ENCODE results near the gene FOXN3. TPM values are rescaled to one million over a fixed set of nuclear protein-coding genes. Genes with fewer than 3 reads are reported as not detected.
A peak's percentile ranks its signal among the peaks of the same experiment; 100 is the strongest.

FOXN3 gene
- polyA plus RNA-seq, 1 of the 3 experiments (the other 2 are of a cell fraction) = 9.8 TPM

DNA sequence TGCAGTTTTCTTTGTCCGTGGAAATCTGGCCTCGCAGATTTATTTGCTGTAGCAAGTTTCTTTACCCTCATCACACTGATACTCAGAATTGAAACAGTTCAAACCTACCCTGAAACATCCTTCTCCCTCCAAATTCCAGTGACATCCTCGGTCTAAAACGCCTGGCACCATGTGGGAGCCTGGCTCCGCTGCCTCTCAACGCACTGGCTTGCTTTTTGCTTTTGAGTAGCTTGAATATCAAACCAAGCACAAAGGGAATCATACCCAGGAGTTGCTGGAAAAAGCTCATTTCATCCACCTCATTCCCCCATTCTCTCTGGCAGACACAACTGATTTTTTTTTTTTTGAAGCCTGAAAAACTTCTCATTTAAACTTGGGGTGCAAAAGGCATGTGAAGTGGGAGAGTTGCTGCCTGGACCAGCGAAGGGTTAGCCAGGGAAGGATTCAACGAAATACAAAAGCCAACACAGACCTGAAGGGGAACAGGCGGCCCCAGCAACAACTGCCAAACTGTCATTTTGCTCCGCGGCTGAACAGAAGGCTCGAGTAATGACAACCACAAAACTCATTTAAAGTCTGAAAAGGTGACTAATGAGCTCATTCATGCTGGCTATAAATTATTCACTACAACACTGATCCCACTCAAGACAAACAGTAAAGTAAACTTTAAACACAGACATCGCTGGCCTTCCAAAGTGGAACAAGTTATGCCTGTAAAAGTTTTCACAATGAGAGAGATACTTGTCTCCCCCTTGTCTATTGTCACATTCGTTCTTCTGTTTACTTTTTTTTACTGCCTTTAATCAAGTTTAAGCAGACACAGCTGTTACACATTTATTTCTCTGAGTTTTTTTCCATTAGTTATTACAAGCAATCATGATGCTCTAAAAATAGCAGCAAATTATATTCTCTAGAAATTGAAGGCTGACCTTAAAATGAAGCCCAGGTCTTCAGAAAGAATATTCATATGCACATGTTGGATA, 12.5 kb upstream of the FOXN3 start:
- peaks cover 19 to 30% of the 10 kb centered on the region in 2 experiments for H3K4me1 ChIP-seq (ENCODE audit: control insufficient read depth in 1 of 2, insufficient read depth in 2 of 2, low read depth in 1 of 2, low read length in 1 of 2)
- H3K9me3 ChIP-seq = no peaks in the 10 kb centered on the region
- POLR2A ChIA-PET = interaction anchor here (1.4 kb wide), 1 partner anchor 604 kb away, joined by 3 read pairs; no protein-coding TSS in a partner anchor
- no peaks in the 10 kb centered on the region for H3K9me2 ChIP-seq
- peak overlapping the region; percentile 28; the same call in 1 of the 2 replicates for H3K9ac ChIP-seq
- no peaks in the 10 kb centered on the region for H3K36me3 ChIP-seq (replicated peaks in 1 of 2; ENCODE audit: control insufficient read depth in 1 of 2, insufficient read depth in 2 of 2, low read length in 1 of 2)
- H3K27me3 ChIP-seq (ENCODE audit: insufficient read depth) = no peaks in the 10 kb centered on the region
- TF ChIP-seq, protein P1, sequence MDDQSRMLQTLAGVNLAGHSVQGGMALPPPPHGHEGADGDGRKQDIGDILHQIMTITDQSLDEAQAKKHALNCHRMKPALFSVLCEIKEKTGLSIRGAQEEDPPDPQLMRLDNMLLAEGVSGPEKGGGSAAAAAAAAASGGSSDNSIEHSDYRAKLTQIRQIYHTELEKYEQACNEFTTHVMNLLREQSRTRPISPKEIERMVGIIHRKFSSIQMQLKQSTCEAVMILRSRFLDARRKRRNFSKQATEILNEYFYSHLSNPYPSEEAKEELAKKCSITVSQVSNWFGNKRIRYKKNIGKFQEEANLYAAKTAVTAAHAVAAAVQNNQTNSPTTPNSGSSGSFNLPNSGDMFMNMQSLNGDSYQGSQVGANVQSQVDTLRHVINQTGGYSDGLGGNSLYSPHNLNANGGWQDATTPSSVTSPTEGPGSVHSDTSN (IDR thresholded peaks at IDR 0.05) = peak; percentile 32
- TF ChIP-seq, protein P2, sequence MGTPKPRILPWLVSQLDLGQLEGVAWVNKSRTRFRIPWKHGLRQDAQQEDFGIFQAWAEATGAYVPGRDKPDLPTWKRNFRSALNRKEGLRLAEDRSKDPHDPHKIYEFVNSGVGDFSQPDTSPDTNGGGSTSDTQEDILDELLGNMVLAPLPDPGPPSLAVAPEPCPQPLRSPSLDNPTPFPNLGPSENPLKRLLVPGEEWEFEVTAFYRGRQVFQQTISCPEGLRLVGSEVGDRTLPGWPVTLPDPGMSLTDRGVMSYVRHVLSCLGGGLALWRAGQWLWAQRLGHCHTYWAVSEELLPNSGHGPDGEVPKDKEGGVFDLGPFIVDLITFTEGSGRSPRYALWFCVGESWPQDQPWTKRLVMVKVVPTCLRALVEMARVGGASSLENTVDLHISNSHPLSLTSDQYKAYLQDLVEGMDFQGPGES (IDR thresholded peaks at IDR 0.05; ENCODE audit: low read depth, low read length) = no peak
- 51% methylated on average over 14 of the region's 14 CpGs for WGBS (ENCODE audit: low lambda C conversion rate)
- DNase-seq = peak; percentile 28
- no peaks in the 10 kb centered on the region; the same call in 1 of the 2 replicates for H3K79me2 ChIP-seq (ENCODE audit: insufficient read depth)
- H3F3A ChIP-seq (replicated peaks; ENCODE audit: insufficient read depth) = peaks cover 30% of the 10 kb centered on the region
- H3K4me2 ChIP-seq = peak overlapping the region; percentile 61
- H4K20me1 ChIP-seq (ENCODE audit: insufficient read depth) = no peaks in the 10 kb centered on the region
- peak overlapping the region in 1 of 2 experiments; percentile 35; a peak in 1 of 4 replicates for H3K4me3 ChIP-seq (ENCODE audit: low read depth in 2 of 2, low read length in 1 of 2)
- H3K27ac ChIP-seq (ENCODE audit: low read depth in 2 of 2, low read length in 1 of 2) = peak overlapping the region; percentile 57 to 81
- CTCF ChIA-PET = interaction anchor here (0.7 to 1.5 kb wide), 2 partner anchors 22 to 252 kb away, joined by 3 to 4 read pairs; no protein-coding TSS in a partner anchor
- peak overlapping the region; percentile 43; the same call in 1 of the 2 replicates for H2AFZ ChIP-seq (ENCODE audit: low read depth)

DNA sequence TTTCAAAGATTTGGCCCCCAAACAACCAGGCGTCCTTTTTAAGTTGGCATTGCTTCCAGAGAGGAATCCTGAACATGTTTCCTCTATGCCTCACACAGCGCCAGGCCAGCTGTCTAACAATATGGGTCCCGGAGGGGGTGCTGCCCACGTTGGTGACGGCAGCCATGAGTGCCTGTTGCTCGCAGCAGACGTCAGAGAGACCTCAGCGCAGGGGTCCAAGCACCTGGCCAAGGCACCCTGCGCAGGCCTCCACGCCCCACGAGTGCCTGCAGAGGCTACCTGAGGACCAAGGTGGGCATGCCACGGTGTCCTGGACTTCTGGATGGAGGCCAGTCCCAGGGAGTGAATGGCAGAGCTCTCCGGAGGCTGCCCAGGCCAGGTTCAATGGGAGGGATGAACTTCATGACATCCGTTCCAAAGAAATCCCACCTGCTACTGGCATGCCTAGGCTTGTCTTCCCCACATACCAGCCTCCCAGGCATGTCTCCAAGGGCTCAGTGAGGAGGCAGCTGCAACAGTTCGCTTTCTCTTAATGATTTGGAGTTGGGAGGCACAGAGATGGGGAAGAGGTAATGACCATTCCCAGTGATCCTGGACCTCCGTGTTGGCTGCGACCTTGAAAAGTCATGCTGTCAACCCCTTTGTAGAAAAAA, 11.6 kb upstream of the FOXN3 start:
- WGBS (ENCODE audit: low lambda C conversion rate) = 78% methylated on average over 7 of the region's 17 CpGs
- ChIA-PET CTCF (interaction anchor here (0.8 to 0.9 kb wide), 2 partner anchors 9 to 10 kb away, joined by 4 to 5 read pairs; no protein-coding TSS in a partner anchor), POLR2A (interaction anchor here (1.4 kb wide), 1 partner anchor 603 kb away, joined by 3 read pairs; no protein-coding TSS in a partner anchor)
- Histone ChIP-seq H3K4me2 (peak overlapping the region; percentile 61; the same call in 1 of the 2 replicates), H2AFZ (ENCODE audit: low read depth) (peak overlapping the region; percentile 43; the same call in 1 of the 2 replicates), H3F3A (replicated peaks; ENCODE audit: insufficient read depth) (peaks cover 30% of the 10 kb centered on the region), H3K27me3 (ENCODE audit: insufficient read depth) (no peaks in the 10 kb centered on the region), H3K36me3 (replicated peaks in 1 of 2; ENCODE audit: control insufficient read depth in 1 of 2, insufficient read depth in 2 of 2, low read length in 1 of 2) (no peaks in the 10 kb centered on the region), H3K9me2 (no peaks in the 10 kb centered on the region), H3K27ac (ENCODE audit: low read depth in 2 of 2, low read length in 1 of 2) (peak overlapping the region; percentile 57 to 81), H3K79me2 (ENCODE audit: insufficient read depth) (no peaks in the 10 kb centered on the region; the same call in 1 of the 2 replicates), H3K9ac (peak overlapping the region; percentile 28; the same call in 1 of the 2 replicates), H3K4me1 (ENCODE audit: control insufficient read depth in 1 of 2, insufficient read depth in 2 of 2, low read depth in 1 of 2, low read length in 1 of 2) (peaks cover 19 to 30% of the 10 kb centered on the region in 2 experiments), H4K20me1 (ENCODE audit: insufficient read depth) (no peaks in the 10 kb centered on the region), H3K9me3 (no peaks in the 10 kb centered on the region), H3K4me3 (ENCODE audit: low read depth in 2 of 2, low read length in 1 of 2) (no peak overlapping the region)
- no peak for TF ChIP-seq GATA2 (CRISPR knock-in tag; IDR thresholded peaks at IDR 0.05)
- 0 out of 2 replicates have a peak, but pooled peaks have one; percentile 10 for TF ChIP-seq NFIC (IDR thresholded peaks at IDR 0.05; ENCODE audit: borderline replicate concordance)
- TF ChIP-seq, protein P3, sequence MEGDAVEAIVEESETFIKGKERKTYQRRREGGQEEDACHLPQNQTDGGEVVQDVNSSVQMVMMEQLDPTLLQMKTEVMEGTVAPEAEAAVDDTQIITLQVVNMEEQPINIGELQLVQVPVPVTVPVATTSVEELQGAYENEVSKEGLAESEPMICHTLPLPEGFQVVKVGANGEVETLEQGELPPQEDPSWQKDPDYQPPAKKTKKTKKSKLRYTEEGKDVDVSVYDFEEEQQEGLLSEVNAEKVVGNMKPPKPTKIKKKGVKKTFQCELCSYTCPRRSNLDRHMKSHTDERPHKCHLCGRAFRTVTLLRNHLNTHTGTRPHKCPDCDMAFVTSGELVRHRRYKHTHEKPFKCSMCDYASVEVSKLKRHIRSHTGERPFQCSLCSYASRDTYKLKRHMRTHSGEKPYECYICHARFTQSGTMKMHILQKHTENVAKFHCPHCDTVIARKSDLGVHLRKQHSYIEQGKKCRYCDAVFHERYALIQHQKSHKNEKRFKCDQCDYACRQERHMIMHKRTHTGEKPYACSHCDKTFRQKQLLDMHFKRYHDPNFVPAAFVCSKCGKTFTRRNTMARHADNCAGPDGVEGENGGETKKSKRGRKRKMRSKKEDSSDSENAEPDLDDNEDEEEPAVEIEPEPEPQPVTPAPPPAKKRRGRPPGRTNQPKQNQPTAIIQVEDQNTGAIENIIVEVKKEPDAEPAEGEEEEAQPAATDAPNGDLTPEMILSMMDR (IDR thresholded peaks at IDR 0.05) = no peak
- no peak for TF ChIP-seq EZH2phosphoT487 (IDR thresholded peaks at IDR 0.05; ENCODE audit: borderline replicate concordance, low read depth)
- no peak for TF ChIP-seq RXRA (IDR thresholded peaks at IDR 0.05; ENCODE audit: borderline replicate concordance, low read depth)
- TF ChIP-seq, protein P4, sequence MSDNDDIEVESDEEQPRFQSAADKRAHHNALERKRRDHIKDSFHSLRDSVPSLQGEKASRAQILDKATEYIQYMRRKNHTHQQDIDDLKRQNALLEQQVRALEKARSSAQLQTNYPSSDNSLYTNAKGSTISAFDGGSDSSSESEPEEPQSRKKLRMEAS (IDR thresholded peaks at IDR 0.05; ENCODE audit: low read depth) = peak; percentile 45; the same call in 1 of the 2 replicates
- TF ChIP-seq SMC3 (IDR thresholded peaks at IDR 0.05; ENCODE audit: low read depth, low read length) = no peak
- TF ChIP-seq RAD21 (IDR thresholded peaks at IDR 0.05; ENCODE audit: low read length) = no peak
- TF ChIP-seq RCOR1 (IDR thresholded peaks at IDR 0.05; ENCODE audit: low read length) = no peak
- TF ChIP-seq RFX5 (IDR thresholded peaks at IDR 0.05; ENCODE audit: low read length) = no peak
- TF ChIP-seq, protein P5, sequence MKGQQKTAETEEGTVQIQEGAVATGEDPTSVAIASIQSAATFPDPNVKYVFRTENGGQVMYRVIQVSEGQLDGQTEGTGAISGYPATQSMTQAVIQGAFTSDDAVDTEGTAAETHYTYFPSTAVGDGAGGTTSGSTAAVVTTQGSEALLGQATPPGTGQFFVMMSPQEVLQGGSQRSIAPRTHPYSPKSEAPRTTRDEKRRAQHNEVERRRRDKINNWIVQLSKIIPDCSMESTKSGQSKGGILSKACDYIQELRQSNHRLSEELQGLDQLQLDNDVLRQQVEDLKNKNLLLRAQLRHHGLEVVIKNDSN (IDR thresholded peaks at IDR 0.05; ENCODE audit: borderline replicate concordance, low read depth) = no peak
- TF ChIP-seq, protein P6, sequence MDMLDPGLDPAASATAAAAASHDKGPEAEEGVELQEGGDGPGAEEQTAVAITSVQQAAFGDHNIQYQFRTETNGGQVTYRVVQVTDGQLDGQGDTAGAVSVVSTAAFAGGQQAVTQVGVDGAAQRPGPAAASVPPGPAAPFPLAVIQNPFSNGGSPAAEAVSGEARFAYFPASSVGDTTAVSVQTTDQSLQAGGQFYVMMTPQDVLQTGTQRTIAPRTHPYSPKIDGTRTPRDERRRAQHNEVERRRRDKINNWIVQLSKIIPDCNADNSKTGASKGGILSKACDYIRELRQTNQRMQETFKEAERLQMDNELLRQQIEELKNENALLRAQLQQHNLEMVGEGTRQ (IDR thresholded peaks at IDR 0.05; ENCODE audit: borderline replicate concordance, low read depth, low read length) = no peak
- peak; percentile 22; the same call in 1 of the 2 replicates for TF ChIP-seq TCF12 (IDR thresholded peaks at IDR 0.05)
- TF ChIP-seq GABPA (IDR thresholded peaks at IDR 0.05; ENCODE audit: low read depth) = no peak
- no peak for TF ChIP-seq FOXJ3 (CRISPR knock-in tag; IDR thresholded peaks at IDR 0.05)
- no peak for DNase-seq

Data from SK-N-SH (cell line).